Pancreas (tissue), 10 donors: ENCODE results near the gene SLC22A3. TPM values are rescaled to one million over a fixed set of nuclear protein-coding genes. Genes with fewer than 3 reads are reported as not detected.
A peak's percentile ranks its signal among the peaks of the same experiment; 100 is the strongest.
"Not testable (repeated sequence)": the region's sequence is repeated elsewhere in the genome, so short reads cannot be mapped to it uniquely, and the experiment has no call there.

Source experiments
- ATAC-seq, 4 donors: fragments of 200-7000 bp; cut with Tn5 transposase; one replicate each; pipeline versions ENCODE4 v1.8.0 to v1.9.1; 2020; ENCODE audit warnings: mild to moderate bottlenecking in 4 of 4, moderate library complexity in 4 of 4
- DNase-seq, 6 donors: peaks; one replicate each; pipeline ENCODE4 v3.0.0-alpha.2; 2020
- FAIRE-seq: peaks from 2 replicates; lab custom pipeline; 2012; peaks lifted over from hg19 to GRCh38; lab: Jason Lieb, UNC
- H3K27ac ChIP-seq, 4 donors: fragments of 200-600 bp; sonication (generic); 1 replicate in 3 of 4; 2 replicates in 1 of 4; pipeline versions ENCODE4 v1.5.0 to v1.8.0; 2020
- H3K27me3 ChIP-seq, 4 donors: fragments of 200-600 bp; one replicate each; pipeline ENCODE4 v1.8.0; 2021
- H3K36me3 ChIP-seq, 3 donors: fragments of 200-600 bp; sonication (generic) in 1 of 3; one replicate each; pipeline versions ENCODE4 v1.5.0 to v1.8.0; 2020 to 2021
- H3K4me1 ChIP-seq, 3 donors: fragments of 200-600 bp; one replicate each; pipeline ENCODE4 v1.8.0; 2021
- H3K4me3 ChIP-seq, 4 donors: fragments of 200-600 bp; sonication (generic) in 2 of 4; one replicate each; pipeline versions ENCODE4 v1.5.0 to v1.8.0; 2020 to 2021
- H3K9me3 ChIP-seq, 4 donors: fragments of 200-600 bp; one replicate each; pipeline ENCODE4 v1.8.0; 2021
- WGBS, 2 donors: extraction: QIAGEN DNeasy Blood & Tissue Kit; methylation state at CpG; one replicate each; pipeline ENCODE4 v1.1.7; 2013; 5-methylcytosine and 5-hydroxymethylcytosine counted together
- intact Hi-C, 3 donors: fragments of 100-400 bp; cut with DNase I; formaldehyde crosslinking; loops; one replicate each; pipeline versions ENCODE4 v1.11.1 to v1.14.2; 2022
- polyA plus RNA-seq, 2 donors: library from polyadenylated mRNA; stranded (reverse); fragments of 200-250 nt; gene quantifications; one replicate each; pipeline ENCODE4 v1.2.3, GENCODE V29; 2013
- total RNA-seq, 6 donors: library from RNA; stranded (reverse); fragmentation: NEBNext Ultra II Directional in 4 of 6; extraction: Animal tissue kit (Norgen Biotek cat#: 25700) in 4 of 6; gene quantifications; one replicate each; pipeline versions ENCODE4 v1.2.1 to v1.2.4, GENCODE V29; 2021 to 2023
- TF ChIP-seq, protein P1 (sequence below), 4 donors: fragments of 200-600 bp; sonication (generic) in 3 of 4; IDR thresholded peaks; one replicate each; pipeline versions ENCODE4 v1.5.0 to v1.8.0; 2021; ENCODE audit warnings: antibody characterized with exemption in 4 of 4
- donor health status: healthy with polysubstance abuse.
- donor health status: DM: no; HTN: no; CAD: no; lungs with moderate emphysema.
- donor health status: DM: no; HTN: no; CAD: no.
- donor health status: control.
- donor health status: control.
- donor health status: Bipolar disorder and iron deficiency.
- donor health status: DM: yes; HTN: yes; CAD: no.
- donor health status: DM: no; HTN: no; CAD: no.
- donor health status: DM: no; HTN: no; CAD: no.
- donor health status: DM: yes; HTN: yes; CAD: no.

SLC22A3 gene
- total and polyA plus RNA-seq, 8 donors, result 0.04 to 5.3 (median 0.41) TPM

GRCh38 chr6:160391419-160392116 lies 43.4 kb downstream of the SLC22A3 start:
- 68 to 78% methylated on average over 7 of the region's 7 CpGs for WGBS, 2 donors
- no peaks in the 10 kb centered on the region for H3K27me3 ChIP-seq
- H3K4me1 ChIP-seq, result peaks cover 20 to 39% (median 23%) of the 10 kb centered on the region in 3 donors
- H3K36me3 ChIP-seq, result no peaks in the 10 kb centered on the region
- DNase-seq (peak in 1 of 6 donors; percentile 22), FAIRE-seq (peak; percentile 88), ATAC-seq (peak in 2 of 4 donors; percentile 37 to 44)
- no peak overlapping the region for H3K4me3 ChIP-seq
- H3K27ac ChIP-seq, result no peak overlapping the region
- H3K9me3 ChIP-seq, result no peaks in the 10 kb centered on the region
- TF ChIP-seq, protein P1, sequence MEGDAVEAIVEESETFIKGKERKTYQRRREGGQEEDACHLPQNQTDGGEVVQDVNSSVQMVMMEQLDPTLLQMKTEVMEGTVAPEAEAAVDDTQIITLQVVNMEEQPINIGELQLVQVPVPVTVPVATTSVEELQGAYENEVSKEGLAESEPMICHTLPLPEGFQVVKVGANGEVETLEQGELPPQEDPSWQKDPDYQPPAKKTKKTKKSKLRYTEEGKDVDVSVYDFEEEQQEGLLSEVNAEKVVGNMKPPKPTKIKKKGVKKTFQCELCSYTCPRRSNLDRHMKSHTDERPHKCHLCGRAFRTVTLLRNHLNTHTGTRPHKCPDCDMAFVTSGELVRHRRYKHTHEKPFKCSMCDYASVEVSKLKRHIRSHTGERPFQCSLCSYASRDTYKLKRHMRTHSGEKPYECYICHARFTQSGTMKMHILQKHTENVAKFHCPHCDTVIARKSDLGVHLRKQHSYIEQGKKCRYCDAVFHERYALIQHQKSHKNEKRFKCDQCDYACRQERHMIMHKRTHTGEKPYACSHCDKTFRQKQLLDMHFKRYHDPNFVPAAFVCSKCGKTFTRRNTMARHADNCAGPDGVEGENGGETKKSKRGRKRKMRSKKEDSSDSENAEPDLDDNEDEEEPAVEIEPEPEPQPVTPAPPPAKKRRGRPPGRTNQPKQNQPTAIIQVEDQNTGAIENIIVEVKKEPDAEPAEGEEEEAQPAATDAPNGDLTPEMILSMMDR (IDR thresholded peaks at IDR 0.05), result no peak
- intact Hi-C loops, result no loop called here

DNA sequence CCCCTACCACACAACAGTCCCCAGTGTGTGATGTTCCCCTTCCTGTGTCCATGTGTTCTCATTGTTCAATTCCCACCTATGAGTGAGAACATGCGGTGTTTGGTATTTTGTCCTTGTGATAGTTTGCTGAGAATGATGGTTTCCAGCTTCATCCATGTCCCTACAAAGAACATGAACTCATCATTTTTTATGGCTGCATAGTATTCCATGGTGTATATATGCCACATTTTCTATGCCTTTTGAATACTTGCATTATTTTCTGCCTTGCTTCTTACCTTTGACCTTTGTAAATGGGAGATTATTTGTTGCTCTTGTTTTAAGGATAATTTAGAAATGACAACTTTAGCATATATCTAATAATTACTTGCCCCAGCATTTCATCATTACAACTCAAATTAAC lies 45.3 kb downstream of the SLC22A3 start:
- ATAC-seq, H3K36me3 ChIP-seq, DNase-seq, H3K27ac ChIP-seq, H3K27me3 ChIP-seq, H3K9me3 ChIP-seq, intact Hi-C loops, FAIRE-seq, H3K4me3 ChIP-seq: not testable (repeated sequence)
- H3K4me1 ChIP-seq, result peaks cover 20 to 31% (median 23%) of the 10 kb centered on the region in 3 donors
- WGBS, 2 donors, result 88 to 100% methylated on average over 1 of the region's 1 CpG

DNA sequence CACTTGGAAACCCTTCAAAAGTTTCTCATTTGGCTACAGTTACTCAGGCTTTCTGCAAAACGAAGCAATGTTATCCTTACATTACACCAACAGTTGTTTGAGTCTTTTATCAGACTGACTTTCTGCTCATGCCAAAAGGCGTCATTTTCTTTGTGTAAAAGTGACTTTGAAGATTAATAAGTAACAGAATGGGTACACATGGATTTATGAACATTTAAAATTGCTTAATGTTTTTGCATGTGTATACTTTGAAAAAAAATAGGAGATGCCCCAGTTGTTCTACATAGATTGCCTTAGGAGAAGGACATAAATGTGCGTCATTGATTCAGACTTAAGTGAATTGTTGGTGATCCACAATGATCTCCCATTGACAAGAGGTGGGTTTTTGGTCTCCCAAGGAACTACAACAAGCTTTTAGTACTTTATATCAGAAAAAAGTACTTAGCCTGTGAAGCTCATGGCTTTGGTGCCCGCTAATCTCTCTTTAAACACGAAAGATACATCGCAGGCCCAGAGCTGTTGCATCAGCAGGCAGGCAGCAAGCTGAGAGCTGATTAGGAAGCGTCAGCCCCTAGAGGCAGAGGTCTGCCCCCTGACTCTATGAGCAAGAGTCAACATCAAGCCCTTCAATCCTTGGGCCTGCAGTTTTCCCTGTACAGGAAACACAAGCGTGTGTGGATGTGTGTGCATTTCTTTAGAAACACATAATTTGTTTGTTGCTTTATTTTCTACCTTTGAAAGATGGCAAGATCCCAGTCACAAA lies 45.9 kb downstream of the SLC22A3 start:
- WGBS, 2 donors, result 31 to 39% methylated on average over 8 of the region's 8 CpGs
- H3K4me3 ChIP-seq, result no peak overlapping the region
- intact Hi-C loops, result no loop called here
- no peaks in the 10 kb centered on the region for H3K27me3 ChIP-seq
- H3K4me1 ChIP-seq, result peaks cover 20 to 31% (median 23%) of the 10 kb centered on the region in 3 donors
- DNase-seq (peak in 2 of 6 donors; percentile 27 to 47), FAIRE-seq (peak; percentile 29), ATAC-seq (peak; percentile 75 to 83 (median 80))
- TF ChIP-seq, protein P1 (IDR thresholded peaks at IDR 0.05), result no peak
- no peaks in the 10 kb centered on the region for H3K36me3 ChIP-seq
- no peaks in the 10 kb centered on the region for H3K9me3 ChIP-seq
- peak overlapping the region in 2 of 4 donors; percentile 35 to 51 for H3K27ac ChIP-seq

DNA sequence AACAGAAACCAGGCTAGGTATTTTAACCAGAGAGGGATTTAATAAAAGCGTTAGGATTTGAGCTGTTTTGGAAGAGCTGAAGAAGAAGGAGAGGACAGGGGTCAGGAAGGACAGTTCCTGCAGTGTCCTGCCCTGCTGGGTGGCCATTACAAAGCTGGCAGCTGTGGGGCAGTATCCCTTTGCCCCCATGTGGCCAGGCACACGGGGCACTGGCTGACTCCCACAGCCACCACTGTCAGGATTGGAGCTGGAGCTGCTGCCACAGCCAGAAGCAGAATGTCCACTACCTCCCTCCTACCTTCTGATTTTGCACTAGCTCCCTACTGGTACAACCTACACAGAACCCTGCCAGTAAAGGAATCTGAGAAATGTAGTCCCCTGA lies 46.5 kb downstream of the SLC22A3 start:
- intact Hi-C loops, result no loop called here
- no peak overlapping the region for H3K4me3 ChIP-seq
- H3K36me3 ChIP-seq, result no peaks in the 10 kb centered on the region
- 54 to 60% methylated on average over 2 of the region's 2 CpGs for WGBS, 2 donors
- TF ChIP-seq, protein P1 (IDR thresholded peaks at IDR 0.05), result no peak
- H3K27me3 ChIP-seq, result no peaks in the 10 kb centered on the region
- peaks cover 20 to 34% (median 29%) of the 10 kb centered on the region in 3 donors for H3K4me1 ChIP-seq
- DNase-seq (no peak), ATAC-seq (peak in 3 of 4 donors; percentile 54 to 65 (median 58)), FAIRE-seq (no peak)
- peak overlapping the region in 2 of 4 donors; percentile 35 to 51 for H3K27ac ChIP-seq
- H3K9me3 ChIP-seq, result no peaks in the 10 kb centered on the region

- TF ChIP-seq, protein P1 (IDR thresholded peaks at IDR 0.05), result no peak
- no peaks in the 10 kb centered on the region for H3K36me3 ChIP-seq
- H3K9me3 ChIP-seq, result no peaks in the 10 kb centered on the region
- peak in 3 of 4 donors; percentile 26 to 43 (median 33) for ATAC-seq
- DNase-seq, result no peak
- no peak for FAIRE-seq
- H3K4me3 ChIP-seq, result no peak overlapping the region
- no peaks in the 10 kb centered on the region for H3K27me3 ChIP-seq
- WGBS, 2 donors, result 48 to 49% methylated on average over 3 of the region's 3 CpGs
- peaks cover 20 to 34% (median 29%) of the 10 kb centered on the region in 3 donors for H3K4me1 ChIP-seq
- H3K27ac ChIP-seq, result no peak overlapping the region
- intact Hi-C loops, result no loop called here
Measured at GRCh38 chr6:160395187-160395586, 47.0 kb downstream of the SLC22A3 start.
